ENCODE data around the gene ROBO1.

The ROBO1 gene

GRCh38 chr3:79364784-79365183, 403.0 kb downstream of the ROBO1 start:
- Histone ChIP-seq H3K9me2 (replicated peaks; ENCODE audit: insufficient read depth, low read length) (no peaks in the 10 kb centered on the region), H3K27me3 (replicated peaks; ENCODE audit: insufficient read depth, low read length) (no peaks in the 10 kb centered on the region), H3K9me3 (replicated peaks; ENCODE audit: insufficient read depth, low read length) (no peaks in the 10 kb centered on the region), H2AFZ (ENCODE audit: low read length) (no peak overlapping the region), H3F3A (ENCODE audit: insufficient read depth, low read length) (no peaks in the 10 kb centered on the region), H3K79me2 (ENCODE audit: low read length) (no peaks in the 10 kb centered on the region), H3K36me3 (replicated peaks; ENCODE audit: insufficient read depth, low read length) (no peaks in the 10 kb centered on the region), H3K27ac (ENCODE audit: low read length) (no peak overlapping the region), H3K4me2 (ENCODE audit: low read depth, low read length) (no peak overlapping the region), H3K4me3 (ENCODE audit: low read length) (no peak overlapping the region), H3K9ac (ENCODE audit: low read length) (no peak overlapping the region), H4K20me1 (ENCODE audit: insufficient read depth, low read length) (no peaks in the 10 kb centered on the region), H3K4me1 (ENCODE audit: low read length) (no peaks in the 10 kb centered on the region)
- DNase-seq, result no peak
- no peak for TF ChIP-seq EZH2 (optimal IDR thresholded peaks at IDR 0.05; ENCODE audit: low read depth, low read length)
- no peak for TF ChIP-seq CTCF (IDR thresholded peaks at IDR 0.05; ENCODE audit: low read length)
- TF ChIP-seq EZH2phosphoT487 (IDR thresholded peaks at IDR 0.05; ENCODE audit: low read length), result no peak

GRCh38 chr3:79362571-79363270, 405.1 kb downstream of the ROBO1 start:
- Histone ChIP-seq H3K9me2 (replicated peaks; ENCODE audit: insufficient read depth, low read length) (no peaks in the 10 kb centered on the region), H3K27ac (ENCODE audit: low read length) (no peak overlapping the region), H3F3A (ENCODE audit: insufficient read depth, low read length) (no peaks in the 10 kb centered on the region), H3K4me2 (ENCODE audit: low read depth, low read length) (no peak overlapping the region), H3K9ac (ENCODE audit: low read length) (no peak overlapping the region), H2AFZ (ENCODE audit: low read length) (no peak overlapping the region), H3K79me2 (ENCODE audit: low read length) (no peaks in the 10 kb centered on the region), H3K4me3 (ENCODE audit: low read length) (no peak overlapping the region), H3K27me3 (replicated peaks; ENCODE audit: insufficient read depth, low read length) (no peaks in the 10 kb centered on the region), H3K9me3 (replicated peaks; ENCODE audit: insufficient read depth, low read length) (no peaks in the 10 kb centered on the region), H3K4me1 (ENCODE audit: low read length) (no peaks in the 10 kb centered on the region), H3K36me3 (replicated peaks; ENCODE audit: insufficient read depth, low read length) (no peaks in the 10 kb centered on the region), H4K20me1 (ENCODE audit: insufficient read depth, low read length) (no peaks in the 10 kb centered on the region)
- DNase-seq, result no peak
- no peak for TF ChIP-seq CTCF (IDR thresholded peaks at IDR 0.05; ENCODE audit: low read length)
- TF ChIP-seq EZH2phosphoT487 (IDR thresholded peaks at IDR 0.05; ENCODE audit: low read length), result no peak
- no peak for TF ChIP-seq EZH2 (optimal IDR thresholded peaks at IDR 0.05; ENCODE audit: low read depth, low read length)

GRCh38 chr3:79361748-79362378, 405.9 kb downstream of the ROBO1 start:
- no peaks in the 10 kb centered on the region for H3K4me1 ChIP-seq (ENCODE audit: low read length)
- no peaks in the 10 kb centered on the region for H3K9me3 ChIP-seq (replicated peaks; ENCODE audit: insufficient read depth, low read length)
- peak; percentile 60 for DNase-seq
- H3K36me3 ChIP-seq (replicated peaks; ENCODE audit: insufficient read depth, low read length), result no peaks in the 10 kb centered on the region
- no peak overlapping the region for H3K27ac ChIP-seq (ENCODE audit: low read length)
- H3K9me2 ChIP-seq (replicated peaks; ENCODE audit: insufficient read depth, low read length), result no peaks in the 10 kb centered on the region
- H3K4me3 ChIP-seq (ENCODE audit: low read length), result no peak overlapping the region
- no peaks in the 10 kb centered on the region for H4K20me1 ChIP-seq (ENCODE audit: insufficient read depth, low read length)
- no peaks in the 10 kb centered on the region for H3F3A ChIP-seq (ENCODE audit: insufficient read depth, low read length)
- H3K4me2 ChIP-seq (ENCODE audit: low read depth, low read length), result no peak overlapping the region
- TF ChIP-seq EZH2 (optimal IDR thresholded peaks at IDR 0.05; ENCODE audit: low read depth, low read length), result no peak
- TF ChIP-seq CTCF (IDR thresholded peaks at IDR 0.05; ENCODE audit: low read length), result peak; percentile 54
- no peaks in the 10 kb centered on the region for H3K27me3 ChIP-seq (replicated peaks; ENCODE audit: insufficient read depth, low read length)
- H2AFZ ChIP-seq (ENCODE audit: low read length), result no peak overlapping the region
- H3K79me2 ChIP-seq (ENCODE audit: low read length), result no peaks in the 10 kb centered on the region
- no peak overlapping the region for H3K9ac ChIP-seq (ENCODE audit: low read length)

Measured in MM.1S (cell line).